Neural progenitor cell (in vitro differentiated cells): Measurements from ENCODE around the gene FOXK2. TPM values are rescaled to one million over a fixed set of nuclear protein-coding genes. Genes with fewer than 3 reads are reported as not detected.

ENCODE experiments used
- DNase-seq: peaks from one replicate; pipeline ENCODE4 v3.0.0-alpha.2; 2016; ENCODE audit warnings: low spot score
- H2AFZ ChIP-seq: fragments of 200-600 bp; sonication (generic); replicated peaks from 2 replicates; pipeline ENCODE4 v1.6.1; 2016; ENCODE audit warnings: antibody characterized with exemption
- H3F3A ChIP-seq: fragments of 200-600 bp; sonication (generic); 2 replicates; pipeline ENCODE4 v1.6.1; 2016; ENCODE audit warnings: antibody characterized with exemption, low read depth
- H3K27ac ChIP-seq: fragments of 200-600 bp; sonication (generic); 2 replicates; pipeline ENCODE4 v1.5.1; 2016; ENCODE audit warnings: mild to moderate bottlenecking
- H3K27me3 ChIP-seq: fragments of 200-600 bp; sonication (generic); 2 replicates; pipeline ENCODE4 v1.6.1; 2016; ENCODE audit warnings: mild to moderate bottlenecking, moderate library complexity
- H3K36me3 ChIP-seq: fragments of 200-600 bp; sonication (generic); 2 replicates; pipeline ENCODE4 v1.5.1; 2016
- H3K4me1 ChIP-seq: fragments of 200-600 bp; sonication (generic); 2 replicates; pipeline ENCODE4 v1.6.1; 2016; ENCODE audit warnings: mixed run types
- H3K4me2 ChIP-seq: fragments of 200-600 bp; sonication (generic); 2 replicates; pipeline ENCODE4 v1.6.1; 2016
- H3K4me3 ChIP-seq: fragments of 200-600 bp; sonication (generic); 2 replicates; pipeline ENCODE4 v1.5.1; 2016
- H3K79me2 ChIP-seq: fragments of 200-600 bp; sonication (generic); 2 replicates; pipeline ENCODE4 v1.6.1; 2016; ENCODE audit warnings: low read depth
- H3K9ac ChIP-seq: fragments of 200-600 bp; sonication (generic); 2 replicates; pipeline ENCODE4 v1.6.1; 2016
- H3K9me3 ChIP-seq: fragments of 200-600 bp; sonication (generic); 2 replicates; pipeline ENCODE4 v1.5.1; 2016; ENCODE audit warnings: low read depth
- H4K20me1 ChIP-seq: fragments of 200-600 bp; sonication (generic); 2 replicates; pipeline ENCODE4 v1.6.1; 2016; ENCODE audit warnings: low read depth
- H3K27ac Mint-ChIP-seq: 3 replicates; pipeline ENCODE4 v1.8.0; 2021; ENCODE audit warnings: mixed read lengths
- H3K27me3 Mint-ChIP-seq: 2 replicates; pipeline ENCODE4 v1.8.0; 2022; ENCODE audit warnings: low read depth, mild to moderate bottlenecking, inconsistent platforms, moderate library complexity, mixed read lengths; ENCODE audit not compliant: insufficient read depth
- H3K36me3 Mint-ChIP-seq: 3 replicates; pipeline ENCODE4 v1.8.0; 2021; ENCODE audit warnings: mixed read lengths
- H3K4me1 Mint-ChIP-seq: 3 replicates; pipeline ENCODE4 v1.8.0; 2021; ENCODE audit warnings: mixed read lengths
- H3K4me3 Mint-ChIP-seq: 3 replicates; pipeline ENCODE4 v1.8.0; 2021; ENCODE audit warnings: mild to moderate bottlenecking, moderate library complexity, mixed read lengths
- H3K9me3 Mint-ChIP-seq: 3 replicates; pipeline ENCODE4 v1.8.0; 2020; ENCODE audit warnings: mixed read lengths
- CTCF ChIP-seq: fragments of 200-600 bp; sonication (generic); IDR thresholded peaks from 2 replicates; pipeline ENCODE4 v1.5.1; 2017; ENCODE audit warnings: antibody characterized with exemption, mild to moderate bottlenecking
- EZH2 ChIP-seq: fragments of 200-600 bp; sonication (generic); IDR thresholded peaks from 2 replicates; pipeline ENCODE4 v1.6.1; 2017; ENCODE audit warnings: antibody characterized with exemption, mild to moderate bottlenecking, moderate library complexity
- EZH2phosphoT487 ChIP-seq: fragments of 200-600 bp; sonication (generic); IDR thresholded peaks from 2 replicates; pipeline ENCODE4 v1.6.1; 2017; ENCODE audit warnings: antibody characterized with exemption
- total RNA-seq: library from RNA; depleted of rRNA; stranded (reverse); fragments of >200 nt; gene quantifications from 2 replicates; pipeline ENCODE4 v1.2.3, GENCODE V29; 2015; ENCODE audit warnings: low replicate concordance

Gene FOXK2
- total RNA-seq, 1 donor from 2014 or later = 28.1 TPM

DNA sequence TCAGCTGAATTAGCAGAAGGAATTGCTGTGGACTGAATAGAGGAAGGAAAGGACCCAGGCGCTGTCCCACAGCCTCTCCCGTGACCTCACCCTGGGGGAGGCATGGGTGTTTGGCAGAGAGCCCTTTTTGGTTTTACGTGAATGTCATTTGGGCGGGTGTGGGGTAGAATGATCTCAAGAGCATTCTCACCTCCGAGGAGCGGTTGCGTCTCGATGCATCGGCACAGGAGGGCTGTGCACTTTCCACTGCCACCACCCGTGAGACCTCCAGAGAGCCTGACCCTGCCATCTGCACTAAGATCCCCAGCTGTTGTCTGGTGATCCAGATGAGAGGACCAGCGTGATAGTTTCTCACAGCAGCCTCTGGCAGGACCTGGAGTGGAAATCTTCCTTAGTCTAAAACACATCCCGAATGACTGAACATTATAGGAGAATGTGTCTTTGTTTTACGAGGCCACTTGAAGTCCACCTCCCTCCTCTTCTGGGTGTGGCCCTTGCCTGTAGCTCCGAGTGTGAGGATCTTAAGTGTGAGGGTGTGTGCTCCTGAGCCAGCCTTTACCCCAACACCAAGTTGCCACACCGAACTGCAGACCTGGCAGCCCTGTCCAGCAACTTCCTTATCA lies 29.3 kb downstream of the FOXK2 start:
- no peak overlapping the region for H3K4me3 Mint-ChIP-seq
- H3K27me3 Mint-ChIP-seq = peaks cover 5% of the 10 kb centered on the region
- H3K4me3 ChIP-seq = no peak overlapping the region
- H3F3A ChIP-seq = peaks cover 11% of the 10 kb centered on the region
- no peaks in the 10 kb centered on the region for H3K27me3 ChIP-seq
- H3K4me1 ChIP-seq = no peaks in the 10 kb centered on the region
- no peaks in the 10 kb centered on the region for H3K9me3 ChIP-seq
- H3K27ac Mint-ChIP-seq = no peak overlapping the region
- TF ChIP-seq EZH2phosphoT487 = no peak
- TF ChIP-seq CTCF = no peak
- no peak for TF ChIP-seq EZH2
- peaks cover 100% of the 10 kb centered on the region for H3K79me2 ChIP-seq
- peaks cover 24% of the 10 kb centered on the region for H3K4me1 Mint-ChIP-seq
- H2AFZ ChIP-seq = no peak overlapping the region
- no peak overlapping the region for H3K9ac ChIP-seq
- peaks cover 7% of the 10 kb centered on the region for H3K9me3 Mint-ChIP-seq
- H3K27ac ChIP-seq = no peak overlapping the region
- peaks cover 23% of the 10 kb centered on the region for H3K36me3 Mint-ChIP-seq
- H3K4me2 ChIP-seq = no peak overlapping the region
- DNase-seq = no peak
- H3K36me3 ChIP-seq = no peaks in the 10 kb centered on the region
- H4K20me1 ChIP-seq = peaks cover 90% of the 10 kb centered on the region

GRCh38 chr17:82551779-82552457 lies 32.4 kb downstream of the FOXK2 start:
- H3K27ac Mint-ChIP-seq = peak overlapping the region; percentile 87
- H3K9ac ChIP-seq = no peak overlapping the region
- H3K27me3 ChIP-seq = no peaks in the 10 kb centered on the region
- H3K4me1 ChIP-seq = no peaks in the 10 kb centered on the region
- no peak overlapping the region for H3K4me3 Mint-ChIP-seq
- no peak overlapping the region for H3K4me3 ChIP-seq
- H4K20me1 ChIP-seq = peaks cover 94% of the 10 kb centered on the region
- H3K27me3 Mint-ChIP-seq = peaks cover 5% of the 10 kb centered on the region
- no peaks in the 10 kb centered on the region for H3K9me3 Mint-ChIP-seq
- no peak overlapping the region for H2AFZ ChIP-seq
- no peak overlapping the region for H3K27ac ChIP-seq
- no peak overlapping the region for H3K4me2 ChIP-seq
- H3K79me2 ChIP-seq = peaks cover 100% of the 10 kb centered on the region
- H3F3A ChIP-seq = peaks cover 16% of the 10 kb centered on the region
- no peaks in the 10 kb centered on the region for H3K36me3 ChIP-seq
- no peaks in the 10 kb centered on the region for H3K9me3 ChIP-seq
- DNase-seq = peak; percentile 39
- TF ChIP-seq EZH2phosphoT487 (no peak), CTCF (peak; percentile 50)
- peaks cover 31% of the 10 kb centered on the region for H3K4me1 Mint-ChIP-seq
- peaks cover 9% of the 10 kb centered on the region for H3K36me3 Mint-ChIP-seq

- H3F3A ChIP-seq = peaks cover 16% of the 10 kb centered on the region
- Mint-ChIP-seq H3K27ac (peak overlapping the region; percentile 87), H3K27me3 (peaks cover 5% of the 10 kb centered on the region), H3K4me1 (peaks cover 31% of the 10 kb centered on the region), H3K36me3 (peaks cover 7% of the 10 kb centered on the region), H3K4me3 (no peak overlapping the region), H3K9me3 (no peaks in the 10 kb centered on the region)
- no peak for DNase-seq
- no peaks in the 10 kb centered on the region for H3K4me1 ChIP-seq
- H3K4me2 ChIP-seq = no peak overlapping the region
- peaks cover 93% of the 10 kb centered on the region for H4K20me1 ChIP-seq
- peaks cover 100% of the 10 kb centered on the region for H3K79me2 ChIP-seq
- H3K9me3 ChIP-seq = no peaks in the 10 kb centered on the region
- H3K4me3 ChIP-seq = no peak overlapping the region
- TF ChIP-seq EZH2phosphoT487 = no peak
- TF ChIP-seq EZH2 = no peak
- no peak for TF ChIP-seq CTCF
- H3K27ac ChIP-seq = no peak overlapping the region
- no peak overlapping the region for H3K9ac ChIP-seq
- no peak overlapping the region for H2AFZ ChIP-seq
- no peaks in the 10 kb centered on the region for H3K36me3 ChIP-seq
- no peaks in the 10 kb centered on the region for H3K27me3 ChIP-seq
These were observed 33.0 kb downstream of the FOXK2 start for GRCh38 chr17:82552580-82552979.
